Adipose tissue (tissue), 3 donors: ENCODE results near the gene MERTK. TPM values are rescaled to one million over a fixed set of nuclear protein-coding genes. Genes with fewer than 3 reads are reported as not detected.
"Not testable (repeated sequence)": the region's sequence is repeated elsewhere in the genome, so short reads cannot be mapped to it uniquely, and the experiment has no call there.

Source experiments
- H3K27ac ChIP-seq: one replicate; pipeline ENCODE4 v1.5.1; 2013; ENCODE audit warnings: low read depth, low read length
- WGBS, 3 donors: extraction: QIAGEN DNeasy Blood & Tissue Kit; methylation state at CpG; one replicate each; pipeline ENCODE4 v1.1.7; 2013; 5-methylcytosine and 5-hydroxymethylcytosine counted together
- polyA plus RNA-seq, 3 donors: library from polyadenylated mRNA; stranded (reverse); fragments of 200-250 nt; gene quantifications; one replicate each; pipeline ENCODE4 v1.2.3, GENCODE V29; 2013
- donor health status: healthy with polysubstance abuse.
- donor health status: Bipolar disorder and iron deficiency.
- donor health status: healthy.

MERTK gene
- polyA plus RNA-seq, 3 donors = 4.2 to 7.5 (median 5.3) TPM

GRCh38 chr2:111905990-111906735 lies 7.8 kb downstream of the MERTK start:
- WGBS, 3 donors = 17 to 23% (median 21%) methylated on average over 4 of the region's 4 CpGs
- H3K27ac ChIP-seq = no peak overlapping the region

GRCh38 chr2:111908578-111908977 lies 10.2 kb downstream of the MERTK start:
- no peak overlapping the region for H3K27ac ChIP-seq
- 41 to 81% (median 79%) methylated on average over 1 of the region's 1 CpG for WGBS, 3 donors

- no peak overlapping the region for H3K27ac ChIP-seq
- 31 to 86% (median 82%) methylated on average over 3 of the region's 3 CpGs for WGBS, 3 donors
Observed at GRCh38 chr2:111909079-111909478, 10.7 kb downstream of the MERTK start.

- WGBS, 3 donors = 92 to 98% (median 96%) methylated on average over 4 of the region's 4 CpGs
- H3K27ac ChIP-seq = not testable (repeated sequence)
Observed at GRCh38 chr2:111909997-111910396, 11.6 kb downstream of the MERTK start.

- WGBS, 3 donors = 31 to 66% (median 47%) methylated on average over 2 of the region's 2 CpGs
- H3K27ac ChIP-seq = no peak overlapping the region
Observed at GRCh38 chr2:111910609-111911277, 12.3 kb downstream of the MERTK start.

GRCh38 chr2:111911295-111911977 lies 13.0 kb downstream of the MERTK start:
- WGBS, 3 donors = 95 to 97% (median 95%) methylated on average over 7 of the region's 7 CpGs
- not testable (repeated sequence) for H3K27ac ChIP-seq

- no peak overlapping the region for H3K27ac ChIP-seq
- WGBS, 3 donors = 63 to 89% (median 72%) methylated on average over 2 of the region's 2 CpGs
Observed at GRCh38 chr2:111912547-111912946, 14.1 kb downstream of the MERTK start.

GRCh38 chr2:111917106-111917505 lies 18.7 kb downstream of the MERTK start:
- 72 to 82% (median 77%) methylated on average over 3 of the region's 3 CpGs for WGBS, 3 donors
- H3K27ac ChIP-seq = no peak overlapping the region

- no peak overlapping the region for H3K27ac ChIP-seq
- 62 to 79% (median 79%) methylated on average over 1 of the region's 1 CpG for WGBS, 3 donors
Observed at GRCh38 chr2:111918383-111918806, 20.0 kb downstream of the MERTK start.

GRCh38 chr2:111919365-111919764 lies 21.0 kb downstream of the MERTK start:
- H3K27ac ChIP-seq = no peak overlapping the region
- WGBS, 3 donors = 63 to 71% (median 66%) methylated on average over 2 of the region's 2 CpGs

GRCh38 chr2:111919794-111920608 lies 21.6 kb downstream of the MERTK start:
- H3K27ac ChIP-seq = no peak overlapping the region
- WGBS, 3 donors = 24 to 65% (median 62%) methylated on average over 8 of the region's 8 CpGs

- no peak overlapping the region for H3K27ac ChIP-seq
- 66 to 73% (median 68%) methylated on average over 4 of the region's 4 CpGs for WGBS, 3 donors
Observed at GRCh38 chr2:111923276-111923804, 24.9 kb downstream of the MERTK start.

- WGBS, 3 donors = 89 to 94% (median 91%) methylated on average over 3 of the region's 3 CpGs
- no peak overlapping the region for H3K27ac ChIP-seq
Observed at GRCh38 chr2:111924617-111925107, 26.3 kb downstream of the MERTK start.

GRCh38 chr2:111927723-111928122 lies 29.3 kb downstream of the MERTK start:
- H3K27ac ChIP-seq = no peak overlapping the region
- 77 to 90% (median 87%) methylated on average over 2 of the region's 2 CpGs for WGBS, 3 donors

GRCh38 chr2:111930409-111930808 lies 32.0 kb downstream of the MERTK start:
- no peak overlapping the region for H3K27ac ChIP-seq
- 91 to 92% (median 92%) methylated on average over 6 of the region's 6 CpGs for WGBS, 3 donors

GRCh38 chr2:111930875-111931274 lies 32.5 kb downstream of the MERTK start:
- 59 to 80% (median 69%) methylated on average over 2 of the region's 2 CpGs for WGBS, 3 donors

GRCh38 chr2:111932841-111933291 lies 34.5 kb downstream of the MERTK start:
- no peak overlapping the region for H3K27ac ChIP-seq
- 56 to 94% (median 88%) methylated on average over 4 of the region's 4 CpGs for WGBS, 3 donors

More at GRCh38 chr2:111930875-111931274, 32.5 kb downstream of the MERTK start:
- H3K27ac ChIP-seq = no peak overlapping the region

- 84 to 87% (median 87%) methylated on average over 4 of the region's 4 CpGs for WGBS, 3 donors
- not testable (repeated sequence) for H3K27ac ChIP-seq
Observed at GRCh38 chr2:111933900-111934299, 35.5 kb downstream of the MERTK start.
